Raji (cell line): ENCODE results near the gene RAPGEF2.

ENCODE experiments used
- POLR2A ChIP-seq: IDR thresholded peaks from 2 replicates; pipeline ENCODE4 v1.6.1; 2011; ENCODE audit warnings: low read depth, low read length, control low read depth; ENCODE audit not compliant: insufficient read depth

Gene RAPGEF2

GRCh38 chr4:159173886-159174285 is 71.0 kb downstream of the RAPGEF2 start:
- TF ChIP-seq POLR2A, result no peak

- TF ChIP-seq POLR2A, result no peak
Observed at GRCh38 chr4:159174645-159175084, 71.8 kb downstream of the RAPGEF2 start.

GRCh38 chr4:159175085-159175988 is 72.5 kb downstream of the RAPGEF2 start:
- no peak for TF ChIP-seq POLR2A

- TF ChIP-seq POLR2A, result no peak
Observed at GRCh38 chr4:159175989-159176375, 73.1 kb downstream of the RAPGEF2 start.

GRCh38 chr4:159177265-159178150 is 74.6 kb downstream of the RAPGEF2 start:
- TF ChIP-seq POLR2A, result no peak

- TF ChIP-seq POLR2A, result no peak
Observed at GRCh38 chr4:159178151-159178546, 75.3 kb downstream of the RAPGEF2 start.

GRCh38 chr4:159178979-159179969 is 76.4 kb downstream of the RAPGEF2 start:
- TF ChIP-seq POLR2A, result no peak

- TF ChIP-seq POLR2A, result no peak
Observed at GRCh38 chr4:159185591-159186023, 82.7 kb downstream of the RAPGEF2 start.

GRCh38 chr4:159188646-159189045 is 85.8 kb downstream of the RAPGEF2 start:
- no peak for TF ChIP-seq POLR2A

GRCh38 chr4:159190651-159191050 is 87.8 kb downstream of the RAPGEF2 start:
- no peak for TF ChIP-seq POLR2A

- no peak for TF ChIP-seq POLR2A
Observed at GRCh38 chr4:159191989-159192388, 89.1 kb downstream of the RAPGEF2 start.

- no peak for TF ChIP-seq POLR2A
Observed at GRCh38 chr4:159193046-159193620, 90.3 kb downstream of the RAPGEF2 start.

GRCh38 chr4:159195361-159195769 is 92.5 kb downstream of the RAPGEF2 start:
- no peak for TF ChIP-seq POLR2A

- TF ChIP-seq POLR2A, result no peak
Observed at GRCh38 chr4:159197260-159197884, 94.5 kb downstream of the RAPGEF2 start.
